ENCODE data around the gene DACT3. TPM values are rescaled to one million over a fixed set of nuclear protein-coding genes. Genes with fewer than 3 reads are reported as not detected.
A peak's percentile ranks its signal among the peaks of the same experiment; 100 is the strongest.

DACT3 gene
- total RNA-seq, 1 donor from 2014 or later: 1.2 TPM

DNA sequence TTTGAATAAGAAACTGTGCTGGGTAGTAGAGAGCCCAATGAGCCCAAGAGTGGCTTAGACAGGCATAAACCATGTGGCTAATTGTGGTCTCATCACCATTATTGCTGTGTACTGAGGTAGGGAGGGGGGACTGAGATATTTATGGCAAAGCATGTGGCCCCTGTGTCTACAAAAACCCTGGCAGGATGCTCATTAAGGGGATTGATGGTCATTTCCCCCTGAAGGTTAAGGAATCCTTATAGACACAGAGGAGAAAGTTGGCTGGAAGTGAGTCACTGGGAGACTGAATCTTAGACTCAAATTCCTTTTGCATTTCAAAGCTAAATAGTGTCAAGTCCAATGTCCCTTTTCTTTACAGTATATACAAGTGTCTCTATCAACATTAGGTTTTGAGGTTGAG is 9.8 kb upstream of the DACT3 start:
- no peak for DNase-seq (ENCODE audit: low spot score)
- ATAC-seq: no peak

DNA sequence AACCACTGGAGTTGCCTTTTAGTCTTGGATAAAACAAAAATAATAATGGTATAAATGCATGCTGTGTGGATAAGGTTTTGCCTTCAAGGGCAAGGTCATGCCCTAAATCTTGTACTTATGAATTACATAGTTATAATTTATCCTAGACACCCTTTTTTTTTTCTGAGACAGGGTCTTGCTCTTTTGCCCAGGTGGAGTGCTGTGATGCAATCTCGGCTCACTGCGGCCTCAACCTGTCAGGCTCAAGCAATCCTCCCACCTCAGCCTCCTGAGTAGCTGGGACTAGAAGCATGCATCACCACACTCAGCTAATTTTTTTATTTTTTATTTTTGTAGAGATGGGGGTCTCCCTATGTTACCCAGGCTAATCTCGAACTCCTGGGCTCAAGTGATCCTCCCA is 7.7 kb upstream of the DACT3 start:
- DNase-seq (ENCODE audit: low spot score) (no peak), ATAC-seq (no peak)

DNA sequence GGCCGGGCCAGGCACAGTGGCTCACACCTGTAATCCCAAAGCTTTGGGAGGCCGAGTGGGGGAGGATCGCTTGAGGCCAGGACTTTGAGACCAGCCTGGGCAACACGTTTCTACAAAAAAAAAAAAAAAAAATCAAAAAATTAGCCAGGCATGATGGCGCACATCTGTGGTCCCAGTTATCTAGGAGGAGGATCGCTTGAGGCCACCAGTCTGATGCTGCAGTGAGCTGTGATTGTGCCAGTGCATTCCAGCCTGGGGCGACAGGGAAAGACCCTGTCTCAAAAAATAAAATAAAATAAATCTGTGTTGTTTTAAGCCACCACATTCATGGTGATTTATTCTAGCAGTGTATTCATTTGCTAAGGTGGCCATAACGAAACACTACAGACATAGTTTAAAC is 4.1 kb upstream of the DACT3 start:
- no peak for DNase-seq (ENCODE audit: low spot score)
- no peak for ATAC-seq

DNA sequence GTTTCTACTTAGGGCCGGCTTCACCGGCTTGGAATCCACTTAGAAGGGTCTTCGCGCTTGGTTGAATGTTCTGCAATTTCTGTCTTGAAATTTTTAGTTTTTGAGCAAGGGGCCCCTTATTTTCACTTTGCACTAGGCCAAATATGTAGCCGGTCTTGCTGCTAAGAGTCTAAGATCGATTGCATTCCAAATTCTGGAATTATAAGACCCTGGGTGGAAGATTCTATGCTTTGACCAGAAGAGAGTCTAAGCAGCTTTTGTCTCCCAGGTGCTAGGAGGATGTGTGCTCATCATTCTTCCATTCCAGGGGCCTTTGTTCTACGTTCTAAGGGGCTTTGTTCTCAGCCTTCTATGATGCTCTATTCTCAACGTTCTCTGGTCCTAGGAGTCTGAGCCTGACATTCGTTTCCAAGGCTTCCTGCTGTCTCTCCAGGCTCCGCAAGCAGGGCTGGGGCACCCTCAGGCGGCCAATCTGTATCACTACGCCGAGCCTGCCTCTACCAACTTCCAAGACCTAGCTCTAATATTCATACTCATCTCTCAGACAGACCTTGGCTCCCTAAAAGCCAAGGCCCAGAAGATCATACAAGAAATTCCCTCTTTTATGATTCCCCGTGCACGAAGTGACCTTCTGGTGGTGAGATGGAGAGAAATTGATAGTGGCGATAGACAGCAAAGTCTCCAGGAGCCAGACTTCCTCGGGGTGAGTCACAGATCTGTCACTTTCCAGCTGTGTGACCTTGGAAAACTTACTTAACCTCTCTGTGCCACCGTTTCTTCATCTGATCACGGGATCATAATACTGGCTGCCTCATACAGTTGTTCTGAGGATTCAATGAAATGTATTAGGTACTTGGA is 982 bp upstream of the DACT3 start:
- DNase-seq (ENCODE audit: low spot score) (peak; percentile 76), ATAC-seq (peak; percentile 71)

DNA sequence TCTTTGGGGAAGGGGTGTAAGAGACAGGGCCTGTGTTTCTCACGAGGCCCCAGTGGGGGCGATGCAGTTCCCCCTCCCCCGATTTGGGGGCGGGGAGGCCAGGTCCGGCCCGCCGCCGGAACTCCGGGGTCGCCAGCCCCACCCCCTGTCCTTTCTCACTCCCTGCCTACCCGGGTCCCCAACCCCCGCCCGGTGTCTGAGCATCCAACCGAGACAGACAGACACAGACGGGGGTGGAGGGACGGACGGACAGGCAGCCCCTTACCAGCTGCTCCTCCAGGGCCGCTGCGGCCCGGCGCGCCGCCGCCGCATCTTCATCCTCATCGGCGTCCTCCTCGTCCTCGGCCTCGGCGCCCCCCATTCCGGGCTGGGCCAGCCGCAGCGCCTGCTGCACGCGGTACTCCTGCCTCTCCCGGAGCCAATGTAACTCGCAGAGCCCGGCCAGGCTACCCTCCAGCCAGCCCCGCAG is 397 bp downstream of the DACT3 start:
- DNase-seq (ENCODE audit: low spot score) (peak; percentile 65), ATAC-seq (no peak)

DNA sequence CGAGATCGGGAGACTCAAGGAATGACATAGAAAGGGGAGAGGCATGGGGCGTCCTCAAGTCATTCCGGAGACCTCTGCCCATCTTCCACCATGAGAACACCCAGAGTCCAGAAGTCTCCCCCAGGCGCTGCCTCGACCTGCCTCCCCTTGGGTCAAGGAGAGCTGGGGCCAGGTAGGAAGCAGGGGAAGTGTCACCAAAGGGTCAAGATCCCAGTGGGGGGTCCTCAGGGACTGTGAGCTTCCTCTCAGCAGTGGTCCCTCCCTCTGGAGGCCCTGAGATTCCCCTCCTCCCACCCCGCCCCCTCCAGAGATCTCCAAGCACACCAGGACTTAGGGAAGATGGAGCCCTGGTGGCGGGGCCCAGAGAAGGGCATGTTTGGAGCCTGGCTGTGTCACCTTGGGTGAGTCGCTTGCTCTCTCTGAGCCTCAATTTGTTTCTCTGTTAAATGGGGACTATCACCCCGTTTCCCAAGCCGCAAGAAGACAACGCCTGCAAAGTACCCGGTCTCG is 919 bp downstream of the DACT3 start:
- no peak for ATAC-seq
- no peak for DNase-seq (ENCODE audit: low spot score)

DNA sequence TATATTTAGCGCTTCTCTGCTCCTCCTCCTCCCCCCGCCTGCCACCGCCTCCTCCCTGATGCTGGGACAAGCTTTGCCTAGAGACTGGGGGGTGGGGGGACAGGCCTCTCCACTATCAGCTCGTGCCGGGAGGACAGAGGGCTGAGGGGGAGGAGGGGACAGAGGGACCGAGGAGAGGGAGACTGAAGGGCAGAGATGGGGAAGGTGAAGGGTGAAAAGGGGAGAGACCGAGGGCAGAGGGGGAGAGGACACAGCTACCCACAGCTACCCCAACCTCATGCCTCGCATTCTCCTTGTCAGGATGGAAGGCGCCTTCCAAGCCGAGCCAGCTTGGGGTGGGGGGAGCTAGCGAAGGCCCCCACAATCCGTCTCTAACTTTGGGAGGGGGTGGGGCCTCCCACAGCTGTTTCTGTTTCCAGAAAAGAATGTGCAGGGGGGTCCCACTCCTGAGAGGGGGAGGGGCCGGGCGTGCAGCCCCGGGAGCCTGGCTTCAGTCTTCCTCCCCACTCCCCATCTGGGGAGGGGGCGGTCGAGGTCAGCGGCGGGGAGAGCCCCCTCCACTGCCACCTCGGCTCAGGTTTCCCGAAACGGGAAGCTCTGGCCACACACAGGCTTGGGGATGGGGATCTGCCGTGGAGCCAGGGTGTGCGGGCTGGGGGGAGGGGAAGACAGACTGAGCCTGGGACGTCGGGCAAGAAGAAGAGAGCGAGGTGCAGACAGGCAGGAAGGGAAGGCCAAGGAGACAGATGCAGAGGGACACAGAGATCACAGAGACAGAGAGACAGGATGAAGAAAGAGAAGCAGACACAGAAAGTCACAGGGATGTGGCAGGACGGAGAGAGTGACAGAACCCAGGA is 1.6 kb downstream of the DACT3 start:
- no peak for ATAC-seq
- DNase-seq (ENCODE audit: low spot score): no peak

DNA sequence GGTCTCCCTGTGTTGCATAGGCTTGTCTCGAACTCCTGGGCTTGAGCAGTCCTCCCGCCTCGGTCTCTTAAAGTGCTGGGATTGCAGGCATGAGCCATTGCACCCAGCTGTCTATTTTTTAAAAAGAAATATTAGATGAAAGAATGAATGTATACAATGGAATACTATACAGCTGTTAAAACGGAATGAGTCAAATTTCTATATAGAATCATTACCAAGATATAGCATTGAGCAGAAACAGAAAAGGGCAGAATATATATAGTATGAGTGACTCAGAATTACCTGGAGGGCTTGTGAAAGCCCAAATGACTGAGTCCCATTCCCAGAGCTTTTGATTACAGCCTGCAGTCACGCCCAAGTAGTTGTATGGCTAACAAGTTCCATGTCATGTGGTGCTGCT is 4.4 kb downstream of the DACT3 start:
- no peak for DNase-seq (ENCODE audit: low spot score)
- no peak for ATAC-seq

DNA sequence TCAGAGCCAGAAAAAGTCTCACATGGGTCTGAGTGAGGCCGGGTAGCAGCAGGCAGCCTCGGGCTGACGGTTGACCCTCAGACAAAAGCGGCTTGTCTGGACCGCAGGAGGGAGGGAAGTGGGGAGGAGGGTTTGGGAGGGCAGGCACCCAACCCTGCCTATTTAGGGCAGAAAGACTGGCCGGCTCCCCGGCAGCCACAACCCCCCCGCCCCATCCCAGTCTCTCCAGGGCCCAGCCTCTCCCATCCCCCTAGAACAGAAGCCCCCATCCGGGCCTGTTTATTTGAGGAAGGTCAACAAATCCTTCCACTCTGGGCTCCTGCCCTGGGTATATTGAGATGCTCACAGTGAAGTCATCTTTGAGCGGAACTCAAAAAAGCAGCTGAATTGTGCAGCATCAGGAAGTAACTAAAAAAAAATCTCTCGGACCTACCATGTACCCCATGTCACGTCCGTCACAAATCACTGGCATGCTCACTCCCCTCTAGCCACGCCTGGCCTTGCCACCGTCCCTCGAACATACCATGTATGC is 6.3 kb downstream of the DACT3 start:
- ATAC-seq (peak; percentile 35), DNase-seq (ENCODE audit: low spot score) (no peak)

DNA sequence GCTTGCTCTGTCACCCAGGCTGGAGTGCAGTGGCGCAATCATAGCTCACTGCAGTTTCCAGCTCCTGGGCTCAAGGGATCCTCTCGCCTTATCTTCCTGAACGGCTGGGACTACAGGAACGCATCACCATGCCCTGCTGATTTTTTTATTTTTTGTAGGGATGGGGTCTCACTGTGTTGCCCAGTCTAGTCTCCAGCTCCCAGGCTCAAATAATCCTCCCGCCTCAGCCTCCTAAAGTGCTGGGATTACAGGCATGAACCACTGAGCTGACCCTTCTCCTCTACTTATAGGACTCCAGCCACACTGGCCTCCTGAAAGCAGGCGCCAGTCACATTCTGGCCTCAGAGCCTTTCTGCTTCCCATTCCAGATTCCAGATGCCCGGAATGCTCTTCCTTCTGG is 10.5 kb downstream of the DACT3 start:
- DNase-seq (ENCODE audit: low spot score) (no peak), ATAC-seq (no peak)

DNA sequence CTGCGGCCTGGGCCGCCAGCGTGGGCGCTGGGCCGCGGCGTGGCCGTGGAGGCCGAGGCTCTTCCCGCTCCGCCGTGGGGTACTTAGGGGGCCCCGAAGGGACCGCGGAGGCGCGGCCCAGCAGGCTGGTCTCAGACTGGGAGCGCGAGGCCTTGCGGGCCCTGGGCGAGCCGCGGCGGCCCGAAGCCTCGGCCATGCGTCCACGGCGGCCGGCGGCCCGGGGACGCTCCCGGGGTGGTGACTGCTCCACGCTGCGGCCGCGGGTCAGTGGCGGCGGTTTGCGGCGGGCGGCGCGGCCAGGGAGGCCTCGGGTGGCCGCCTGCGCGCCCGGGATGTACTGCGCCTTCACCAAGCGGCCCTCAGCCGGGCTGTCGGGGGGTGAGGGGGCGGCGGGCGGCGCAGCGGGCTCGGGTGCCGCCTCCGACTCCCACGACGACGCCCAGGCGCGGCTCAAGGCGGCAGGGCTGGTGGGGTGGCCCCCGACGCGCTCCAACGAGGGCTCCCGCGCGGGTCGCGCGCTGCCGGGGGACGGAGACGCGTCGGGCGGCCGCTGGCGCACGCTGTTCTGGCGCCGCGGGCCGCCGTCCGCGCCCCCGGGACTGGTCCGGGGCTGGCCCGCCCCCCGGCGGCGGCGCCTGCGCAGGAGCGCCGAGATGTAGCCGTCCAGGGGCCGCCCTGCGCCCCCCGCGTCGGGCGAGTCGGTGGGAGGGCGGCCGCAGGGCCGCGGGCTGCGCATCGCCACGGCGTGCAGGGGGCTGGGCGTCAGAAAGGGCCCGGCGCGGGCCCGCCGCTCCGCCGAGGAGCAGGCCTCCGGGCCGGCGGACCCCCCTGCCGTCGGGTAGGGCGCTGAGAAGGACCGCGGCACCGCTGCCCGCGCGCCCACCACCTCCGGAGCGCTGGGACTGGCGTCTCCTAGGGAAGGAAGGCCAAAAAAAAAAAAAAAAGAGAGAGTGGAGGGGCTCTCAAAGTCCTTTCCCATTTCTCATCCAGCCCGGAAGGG is 11.7 kb downstream of the DACT3 start:
- ATAC-seq (no peak), DNase-seq (ENCODE audit: low spot score) (no peak)

DNA sequence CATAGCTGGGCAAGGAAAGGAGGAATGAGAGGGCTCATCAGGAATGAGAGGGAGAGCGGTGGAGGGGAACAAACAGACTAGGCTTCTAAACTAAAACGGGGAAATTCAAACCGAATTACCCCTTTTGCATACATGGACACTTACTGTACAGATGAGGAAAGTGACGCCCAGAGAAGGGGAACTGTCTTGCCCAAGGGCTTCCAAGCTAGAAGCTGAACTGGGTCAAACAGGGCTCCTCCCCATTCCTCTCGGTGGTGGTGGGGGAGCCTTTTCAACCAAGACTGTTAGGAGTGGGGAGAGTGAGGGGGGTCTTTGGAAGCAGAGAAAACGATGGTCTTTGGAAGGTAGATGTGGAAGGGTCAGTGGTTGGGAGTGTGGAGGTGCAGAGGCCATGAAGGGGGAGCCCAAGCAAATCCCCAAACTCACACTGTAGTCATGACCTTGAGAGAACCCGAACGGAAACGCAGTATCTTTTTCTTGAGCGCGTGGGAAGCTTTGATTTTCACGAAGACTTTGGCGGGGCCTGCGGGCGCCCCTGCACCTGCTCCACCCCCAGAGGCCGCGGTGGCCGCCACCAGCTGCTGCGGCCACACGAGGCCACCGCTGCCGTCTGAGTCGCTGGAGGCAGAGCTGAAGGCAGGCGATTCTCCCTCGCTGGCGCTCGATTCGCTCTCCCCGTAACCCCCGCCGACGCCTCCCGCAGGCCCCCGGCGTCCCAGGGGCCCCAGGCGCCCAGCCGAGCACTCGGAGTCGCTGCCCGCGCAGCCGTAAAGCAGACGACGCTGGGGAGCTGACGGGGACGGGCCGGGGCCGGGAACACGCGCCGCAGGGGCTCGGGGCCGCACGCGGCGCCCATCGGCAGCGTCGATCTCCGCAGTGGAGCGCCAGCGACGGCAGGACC is 12.7 kb downstream of the DACT3 start:
- ATAC-seq (peak; percentile 47), DNase-seq (ENCODE audit: low spot score) (no peak)

DNA sequence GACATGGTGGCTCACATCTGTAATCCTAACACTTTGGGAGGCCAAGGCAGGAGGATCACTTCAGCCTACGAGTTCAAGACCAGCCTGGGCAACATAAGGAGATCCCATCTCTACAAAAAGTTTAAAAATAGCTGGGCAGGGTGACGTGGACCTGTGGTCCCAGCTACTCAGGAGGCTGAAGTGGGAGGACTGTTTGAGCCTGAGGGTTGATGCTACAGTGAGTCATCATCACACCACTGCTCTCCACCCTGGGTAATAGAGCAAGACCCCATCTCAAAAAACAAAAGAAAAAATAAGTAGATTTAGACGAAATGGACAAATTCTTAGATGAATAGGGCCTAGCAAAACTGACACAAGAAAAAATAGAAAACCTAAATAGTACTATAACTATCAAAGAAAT is 14.6 kb downstream of the DACT3 start:
- DNase-seq (ENCODE audit: low spot score) (no peak), ATAC-seq (no peak)

DNA sequence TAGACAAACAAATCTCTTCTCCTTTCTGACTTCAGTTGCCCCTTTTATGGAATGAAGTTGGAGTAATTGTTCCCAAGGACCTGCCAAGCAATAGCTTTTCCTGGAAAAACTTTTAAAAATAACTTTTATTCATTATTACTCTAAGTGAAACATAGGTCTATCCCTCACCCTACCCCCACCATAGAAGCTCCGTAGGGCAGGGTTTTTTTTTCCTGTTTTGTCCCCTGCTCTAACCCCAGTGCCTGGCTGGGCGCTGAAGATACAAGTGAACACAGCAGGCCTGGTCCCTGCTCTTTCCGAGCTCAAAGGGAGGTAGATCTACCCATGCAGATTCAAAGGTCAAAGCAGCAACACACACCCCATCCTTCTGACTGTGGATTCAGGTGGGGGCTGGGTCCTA is 16.3 kb downstream of the DACT3 start:
- DNase-seq (ENCODE audit: low spot score) (no peak), ATAC-seq (no peak)

DNA sequence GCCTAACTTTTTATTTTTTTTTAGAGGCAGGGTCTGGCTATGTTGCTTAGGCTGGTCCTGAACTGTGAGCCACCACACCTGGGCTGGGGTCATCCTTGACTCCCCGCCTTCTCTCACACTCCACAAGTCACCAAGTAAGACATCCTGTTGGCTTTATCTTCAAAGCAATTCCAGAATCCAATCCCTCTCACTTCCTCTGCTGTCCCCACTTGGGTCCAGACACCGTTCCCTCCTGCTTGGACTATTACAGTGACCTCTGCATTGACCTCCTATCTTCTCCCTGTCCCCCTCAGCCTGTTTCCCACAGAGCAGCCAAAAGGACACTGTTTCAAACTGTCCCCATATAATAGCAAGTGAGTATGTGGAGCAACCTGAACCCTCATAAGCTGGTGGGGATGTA is 20.3 kb downstream of the DACT3 start:
- ATAC-seq: no peak
- DNase-seq (ENCODE audit: low spot score): no peak

DNA sequence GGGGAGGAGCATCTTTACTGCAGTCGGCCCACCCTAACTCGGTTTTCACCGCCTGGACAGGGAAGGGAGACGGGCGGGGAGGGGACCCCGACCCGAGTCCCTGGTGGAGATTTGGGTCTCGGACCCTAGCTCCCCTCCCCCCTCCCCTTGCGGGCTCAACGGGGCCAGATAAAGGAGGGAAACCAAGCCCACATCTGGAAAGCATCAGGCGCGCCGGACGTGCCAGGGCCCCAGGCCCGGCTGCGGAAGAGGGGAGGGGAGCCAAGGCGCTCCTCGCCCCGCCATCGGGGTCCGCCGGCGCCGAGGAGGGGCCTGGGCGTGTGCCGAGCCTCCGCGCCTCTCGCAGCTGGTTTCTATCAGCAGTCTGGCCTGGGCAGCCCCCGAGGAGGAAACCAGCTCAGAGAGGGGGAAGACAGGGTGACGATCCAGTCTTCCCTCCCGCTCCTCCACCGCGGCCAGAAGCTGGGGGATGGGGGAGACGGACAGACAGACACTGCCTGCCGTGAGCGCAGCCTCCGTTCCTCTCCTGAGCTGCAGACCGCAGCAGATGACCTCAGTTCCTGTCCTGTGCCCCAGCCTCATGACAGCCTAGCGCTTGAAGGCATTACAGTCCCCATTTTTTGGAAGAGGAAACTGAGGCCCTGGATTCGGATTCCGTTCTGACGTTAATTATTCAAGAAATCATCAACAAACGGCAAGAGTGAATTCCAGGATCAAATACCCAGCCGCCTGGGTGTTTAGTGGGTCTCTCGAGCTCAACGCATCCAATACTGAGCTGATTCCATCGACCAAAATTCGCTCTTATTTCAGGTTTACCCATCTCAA is 21.4 kb downstream of the DACT3 start:
- DNase-seq (ENCODE audit: low spot score) (no peak), ATAC-seq (peak; percentile 37)

DNA sequence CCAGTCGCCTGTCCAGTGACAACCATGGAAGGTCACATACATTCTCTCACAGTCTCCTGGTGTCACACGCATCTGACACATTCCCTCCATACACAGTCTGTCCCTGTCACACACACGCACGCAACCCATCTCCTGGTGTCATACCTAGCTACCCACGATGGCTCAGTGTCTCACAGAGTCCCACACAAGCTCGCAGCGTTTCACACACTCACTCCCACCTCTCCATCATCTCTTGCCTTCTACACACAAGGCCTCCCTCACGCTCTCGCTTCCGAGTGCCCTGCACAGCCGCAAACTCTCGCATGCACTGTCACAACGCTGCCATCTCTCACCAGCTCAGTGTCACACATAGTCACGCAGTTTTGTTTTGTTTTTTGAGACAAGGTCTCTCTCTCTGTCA is 23.8 kb downstream of the DACT3 start:
- DNase-seq (ENCODE audit: low spot score) (no peak), ATAC-seq (no peak)
